A549 (cell line): ENCODE measurements around the gene SDE2. TPM values are rescaled to one million over a fixed set of nuclear protein-coding genes. Genes with fewer than 3 reads are reported as not detected.
"Not testable (repeated sequence)": the region's sequence is repeated elsewhere in the genome, so short reads cannot be mapped to it uniquely, and the experiment has no call there.

ENCODE experiments used
- ATAC-seq, 2 experiments: fragments of 200-7000 bp in 1 of 2; fragments of >200 bp in 1 of 2; cut with Nextera tagmentation in 1 of 2; cut with Tn5 transposase in 1 of 2; 3 replicates each; pipeline versions ENCODE4 v1.8.0 to v1.9.1; 2018 to 2020; ENCODE audit warnings: mild to moderate bottlenecking in 1 of 2, moderate library complexity in 1 of 2
- CTCF ChIA-PET: fragments of 300-600 bp; sonication (Branson Sonifier 250); formaldehyde crosslinking; extraction: SDS; loops from one replicate; lab custom pipeline; 2021; ENCODE audit warnings: antibody characterized with exemption, inconsistent platforms; lab: Yijun Ruan, JAX
- POLR2A ChIA-PET: fragments of 350-600 bp; formaldehyde crosslinking; extraction: SDS; loops from one replicate; lab custom pipeline; 2021; ENCODE audit warnings: antibody characterized with exemption, inconsistent platforms; lab: Yijun Ruan, JAX
- DNase-seq, 2 experiments: peaks; one replicate each; pipeline versions ENCODE4 v3.0.0 to v3.0.0-alpha.2; 2011 to 2016; ENCODE audit warnings: low read depth in 1 of 2, low spot score in 1 of 2
- FAIRE-seq: peaks from 2 replicates; lab custom pipeline; 2011; peaks lifted over from hg19 to GRCh38; lab: Jason Lieb, UNC
- H3K27ac ChIP-seq, 2 experiments: fragments of >200 bp; sonication (Bioruptor Twin); formaldehyde crosslinking; 3 replicates each; pipeline ENCODE4 v1.5.1; 2016 to 2017
- H3K4me1 ChIP-seq: fragments of >200 bp; sonication (Bioruptor Twin); formaldehyde crosslinking; 3 replicates; pipeline ENCODE4 v1.6.1; 2016
- H3K4me2 ChIP-seq: fragments of >200 bp; sonication (Bioruptor Twin); formaldehyde crosslinking; 3 replicates; pipeline ENCODE4 v1.6.1; 2016
- H3K4me3 ChIP-seq: fragments of >200 bp; sonication (Bioruptor Twin); formaldehyde crosslinking; 3 replicates; pipeline ENCODE4 v1.5.1; 2016
- H3K9me3 ChIP-seq: fragments of >200 bp; sonication (Bioruptor Twin); formaldehyde crosslinking; 3 replicates; pipeline ENCODE4 v1.6.1; 2016
- CHD4 ChIP-seq: fragments of 200-600 bp; sonication (generic); IDR thresholded peaks from 2 replicates; pipeline ENCODE4 v1.6.1; 2016; ENCODE audit warnings: antibody characterized with exemption, mild to moderate bottlenecking, borderline replicate concordance
- EHMT2 ChIP-seq: fragments of 200-600 bp; sonication (generic); IDR thresholded peaks from 2 replicates; pipeline ENCODE4 v1.6.1; 2016; ENCODE audit warnings: antibody characterized with exemption, low read depth, mild to moderate bottlenecking, moderate library complexity
- ESRRA ChIP-seq: fragments of 150-350 bp; IDR thresholded peaks from 2 replicates; pipeline ENCODE4 v1.6.1; 2014; ENCODE audit warnings: mild to moderate bottlenecking, low read length, borderline replicate concordance
- GATA3 ChIP-seq: IDR thresholded peaks from 2 replicates; pipeline ENCODE4 v1.6.1; 2012; ENCODE audit warnings: borderline replicate concordance
- HDAC2 ChIP-seq: fragments of 200-600 bp; sonication (generic); IDR thresholded peaks from 2 replicates; pipeline ENCODE4 v1.6.1; 2016
- HEYL ChIP-seq: fragments of 250-450 bp; sonication (Bioruptor Pico); IDR thresholded peaks from 2 replicates; pipeline ENCODE4 v1.8.0; 2021; ENCODE audit warnings: mild to moderate bottlenecking, moderate library complexity
- KDM5A ChIP-seq: fragments of 200-600 bp; sonication (generic); IDR thresholded peaks from 2 replicates; pipeline ENCODE4 v1.6.1; 2016; ENCODE audit warnings: antibody characterized with exemption, mild to moderate bottlenecking
- MAFK ChIP-seq: fragments of 450-650 bp; IDR thresholded peaks from 2 replicates; pipeline ENCODE4 v1.6.1; 2014; ENCODE audit not compliant: partially characterized antibody
- NPAS2 ChIP-seq: fragments of 250-450 bp; sonication (Bioruptor Pico); IDR thresholded peaks from 2 replicates; pipeline ENCODE4 v1.8.0; 2022; ENCODE audit warnings: mild to moderate bottlenecking, moderate library complexity, borderline replicate concordance
- RAD21 ChIP-seq, 2 experiments: fragments of >200 bp in 1 of 2; sonication (Bioruptor Twin) in 1 of 2; formaldehyde crosslinking in 1 of 2; IDR thresholded peaks in 1 of 2; conservative IDR thresholded peaks in 1 of 2; 2 replicates in 1 of 2; 3 replicates in 1 of 2; pipeline ENCODE4 v1.6.1; 2012 to 2018; ENCODE audit warnings: inconsistent platforms in 1 of 2
- TP53 ChIP-seq: fragments of 250-450 bp; sonication (Bioruptor Pico); IDR thresholded peaks from 2 replicates; pipeline ENCODE4 v1.5.0; 2021; ENCODE audit warnings: mild to moderate bottlenecking, moderate library complexity
- WGBS: methylation state at CpG from one replicate; pipeline ENCODE4 v1.1.6; 2017; ENCODE audit errors: missing lambda C conversion rate; 5-methylcytosine and 5-hydroxymethylcytosine counted together
- polyA plus RNA-seq, 4 experiments: library from polyadenylated mRNA; depleted of rRNA in 3 of 4; stranded (reverse); fragments of >200 nt; fragmentation: RNase III in 1 of 4; extraction: RNeasy Plus Mini Kit Qiagen cat#74134 plus additional on column Dnase treatment in 1 of 4; gene quantifications; 2 replicates in 3 of 4; 3 replicates in 1 of 4; pipeline ENCODE4 v1.2.3, GENCODE V29; 2011 to 2017
- TF ChIP-seq, protein P1 (sequence below): fragments of 250-450 bp; sonication (Bioruptor Pico); IDR thresholded peaks from 2 replicates; pipeline ENCODE4 v1.5.0; 2021; ENCODE audit warnings: mild to moderate bottlenecking, moderate library complexity, borderline replicate concordance
- TF ChIP-seq, protein P2 (sequence below): fragments of 450-650 bp; IDR thresholded peaks from 2 replicates; pipeline ENCODE4 v1.6.1; 2014; ENCODE audit warnings: antibody characterized with exemption
- TF ChIP-seq, protein P3 (sequence below): fragments of >200 bp; sonication (Bioruptor Twin); formaldehyde crosslinking; IDR thresholded peaks from 3 replicates; pipeline ENCODE4 v1.6.1; 2016

The SDE2 gene
- polyA plus RNA-seq, 2 of the 4 experiments (the other 2 are of a cell fraction), result 9.2 to 24.8 TPM

DNA sequence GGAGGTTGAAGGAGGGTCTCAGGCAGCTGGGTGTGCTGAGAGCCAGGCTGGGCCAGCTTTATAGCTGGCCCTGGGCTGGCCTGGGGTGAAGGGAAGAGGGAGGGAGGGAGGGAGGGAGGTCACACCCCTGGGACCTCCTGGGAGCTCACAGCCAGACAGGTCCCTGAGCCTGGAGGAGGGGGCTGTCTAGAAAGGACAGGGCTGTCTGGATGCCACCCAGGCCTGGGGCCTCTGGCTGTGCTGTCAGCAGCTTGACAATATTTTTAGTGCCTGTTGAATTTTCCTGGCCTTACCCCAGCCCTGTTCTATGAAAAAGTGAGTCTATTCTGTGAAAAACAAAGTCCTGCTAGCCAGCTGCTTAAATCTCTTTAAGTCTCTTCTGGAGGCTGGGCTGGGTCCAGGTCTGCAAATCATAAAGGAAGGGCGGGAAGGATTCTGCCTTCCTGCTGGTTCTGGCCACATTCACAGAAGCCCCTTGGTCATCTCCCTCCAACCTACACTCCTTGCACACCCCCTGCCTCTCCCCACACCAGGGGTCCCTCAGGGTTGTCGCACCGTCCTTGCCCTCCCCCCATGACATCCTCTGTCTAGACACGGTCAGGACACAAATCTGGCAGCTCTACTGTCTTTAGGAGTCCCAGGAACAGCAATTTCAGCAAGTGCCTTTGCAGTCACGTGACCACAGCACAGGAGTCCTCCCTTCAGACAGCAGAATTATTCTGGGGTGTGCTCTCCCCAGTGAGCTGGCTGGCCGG, 57.8 kb downstream of the SDE2 start, which contains the start of gene LEFTY2:
Gene LEFTY2, minus strand, starts transcription at position 34 of the 755 bp plus-strand sequence. CDS start 80 bp downstream, outside the sequence.
- Histone ChIP-seq H3K9me3 (no peaks in the 10 kb centered on the region), H3K27ac (no peak within 1 kb of the TSS), H3K4me1 (no peaks in the 10 kb centered on the region)
- ATAC-seq, result peak; percentile 6 to 29; a peak in 3 of 6 replicates
- ChIA-PET POLR2A (no interaction called here), CTCF (interaction anchor here (1.5 to 2.3 kb wide), 2 partner anchors 30 to 34 kb away, joined by 4 to 8 read pairs; no protein-coding TSS in a partner anchor)
- DNase-seq, result no peak
- WGBS, result 76% methylated on average over 6 of the region's 6 CpGs
- FAIRE-seq, result no peak
- TF ChIP-seq, protein P1, sequence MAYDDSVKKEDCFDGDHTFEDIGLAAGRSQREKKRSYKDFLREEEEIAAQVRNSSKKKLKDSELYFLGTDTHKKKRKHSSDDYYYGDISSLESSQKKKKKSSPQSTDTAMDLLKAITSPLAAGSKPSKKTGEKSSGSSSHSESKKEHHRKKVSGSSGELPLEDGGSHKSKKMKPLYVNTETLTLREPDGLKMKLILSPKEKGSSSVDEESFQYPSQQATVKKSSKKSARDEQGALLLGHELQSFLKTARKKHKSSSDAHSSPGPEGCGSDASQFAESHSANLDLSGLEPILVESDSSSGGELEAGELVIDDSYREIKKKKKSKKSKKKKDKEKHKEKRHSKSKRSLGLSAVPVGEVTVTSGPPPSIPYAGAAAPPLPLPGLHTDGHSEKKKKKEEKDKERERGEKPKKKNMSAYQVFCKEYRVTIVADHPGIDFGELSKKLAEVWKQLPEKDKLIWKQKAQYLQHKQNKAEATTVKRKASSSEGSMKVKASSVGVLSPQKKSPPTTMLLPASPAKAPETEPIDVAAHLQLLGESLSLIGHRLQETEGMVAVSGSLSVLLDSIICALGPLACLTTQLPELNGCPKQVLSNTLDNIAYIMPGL (CRISPR knock-in tag), result no peak
- TF ChIP-seq, protein P2, sequence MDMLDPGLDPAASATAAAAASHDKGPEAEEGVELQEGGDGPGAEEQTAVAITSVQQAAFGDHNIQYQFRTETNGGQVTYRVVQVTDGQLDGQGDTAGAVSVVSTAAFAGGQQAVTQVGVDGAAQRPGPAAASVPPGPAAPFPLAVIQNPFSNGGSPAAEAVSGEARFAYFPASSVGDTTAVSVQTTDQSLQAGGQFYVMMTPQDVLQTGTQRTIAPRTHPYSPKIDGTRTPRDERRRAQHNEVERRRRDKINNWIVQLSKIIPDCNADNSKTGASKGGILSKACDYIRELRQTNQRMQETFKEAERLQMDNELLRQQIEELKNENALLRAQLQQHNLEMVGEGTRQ, result peak; percentile 68
- TF ChIP-seq, all 56 proteins: peak for 1
- H3K4me3 ChIP-seq, result no peak within 1 kb of the TSS
- H3K4me2 ChIP-seq, result no peak within 1 kb of the TSS

DNA sequence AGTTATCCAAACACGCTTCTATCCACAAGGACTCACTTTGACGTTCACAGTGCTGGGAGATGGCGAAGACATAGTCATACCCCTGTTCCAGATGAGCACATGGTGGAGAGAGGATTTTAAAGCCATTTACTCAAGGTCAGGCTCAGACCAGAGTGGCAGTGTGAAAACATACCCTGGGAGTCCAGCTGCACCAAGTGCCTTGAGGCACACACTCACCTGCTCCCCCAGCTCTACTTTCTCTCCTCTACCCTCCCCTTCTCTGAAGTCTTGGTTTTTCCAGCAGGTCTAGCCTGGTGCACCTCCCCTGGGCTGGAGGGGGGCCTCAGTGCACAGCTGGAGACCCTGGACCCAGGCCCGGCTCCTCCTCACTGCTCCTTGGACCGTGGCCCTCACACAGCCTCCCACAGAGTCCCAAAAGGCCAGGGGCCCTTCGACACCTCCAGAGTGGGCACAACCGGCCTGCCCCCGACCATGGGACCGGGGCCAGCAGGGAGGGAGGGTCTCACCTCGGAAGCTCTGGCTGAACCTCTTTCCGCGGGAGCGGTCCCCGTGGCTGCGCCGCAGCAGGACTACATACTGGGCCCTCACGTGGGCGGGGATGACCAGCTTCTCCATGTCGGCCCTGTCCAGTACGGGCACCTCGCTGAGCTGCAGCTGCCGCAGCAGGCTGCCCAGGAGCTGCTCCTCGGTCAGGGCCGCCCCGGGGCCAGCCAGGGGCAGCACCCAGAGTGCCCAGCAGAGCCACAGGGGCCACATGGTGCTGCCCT, 58.6 kb downstream of the SDE2 start:
- no peaks in the 10 kb centered on the region for H3K9me3 ChIP-seq
- POLR2A ChIA-PET, result no interaction called here
- 79% methylated on average over 12 of the region's 25 CpGs for WGBS
- no peak overlapping the region for H3K27ac ChIP-seq
- TF ChIP-seq HDAC2 (no peak), ESRRA (no peak), EHMT2 (no peak), KDM5A (no peak), MAFK (no peak), NPAS2 (CRISPR knock-in tag) (no peak), CHD4 (no peak), GATA3 (no peak), RAD21 (conservative IDR thresholded peaks at IDR 0.05 in 1 of 2, IDR thresholded peaks at IDR 0.05 in 1 of 2) (no peak), TP53 (CRISPR knock-in tag) (no peak), HEYL (no peak)
- TF ChIP-seq, protein P3, sequence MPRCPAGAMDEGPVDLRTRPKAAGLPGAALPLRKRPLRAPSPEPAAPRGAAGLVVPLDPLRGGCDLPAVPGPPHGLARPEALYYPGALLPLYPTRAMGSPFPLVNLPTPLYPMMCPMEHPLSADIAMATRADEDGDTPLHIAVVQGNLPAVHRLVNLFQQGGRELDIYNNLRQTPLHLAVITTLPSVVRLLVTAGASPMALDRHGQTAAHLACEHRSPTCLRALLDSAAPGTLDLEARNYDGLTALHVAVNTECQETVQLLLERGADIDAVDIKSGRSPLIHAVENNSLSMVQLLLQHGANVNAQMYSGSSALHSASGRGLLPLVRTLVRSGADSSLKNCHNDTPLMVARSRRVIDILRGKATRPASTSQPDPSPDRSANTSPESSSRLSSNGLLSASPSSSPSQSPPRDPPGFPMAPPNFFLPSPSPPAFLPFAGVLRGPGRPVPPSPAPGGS, result no peak
- TF ChIP-seq, all 56 proteins: peak for 0
- Histone ChIP-seq H3K4me3 (no peak overlapping the region), H3K4me2 (no peak overlapping the region), H3K4me1 (no peaks in the 10 kb centered on the region)
- ATAC-seq (peak in 1 of 2 experiments; percentile 22; a peak in 3 of 6 replicates), FAIRE-seq (no peak), DNase-seq (no peak)
- CTCF ChIA-PET, result interaction anchor here (1.5 to 2.3 kb wide), 2 partner anchors 29 to 35 kb away, joined by 4 to 8 read pairs; no protein-coding TSS in a partner anchor

DNA sequence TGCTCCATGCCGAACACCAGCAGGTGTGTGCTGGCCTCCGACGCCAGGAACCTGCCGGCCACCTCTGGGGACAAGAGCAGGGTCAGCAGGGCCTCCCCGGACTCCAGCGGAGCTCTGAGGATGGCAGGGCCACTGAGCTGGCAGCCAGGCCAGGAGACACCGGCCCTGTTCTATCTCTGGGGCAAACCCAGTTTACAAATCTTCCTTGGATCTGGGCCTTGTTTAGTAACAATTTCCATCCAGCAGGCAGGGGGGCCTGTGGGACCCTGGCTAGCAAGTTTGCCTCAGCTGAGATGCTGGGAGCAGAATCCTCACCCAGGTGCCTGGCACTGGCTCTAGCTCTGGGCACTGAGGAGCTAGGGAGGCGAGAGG, 59.2 kb downstream of the SDE2 start:
- FAIRE-seq, ATAC-seq, H3K4me3 ChIP-seq, DNase-seq, H3K4me1 ChIP-seq, H3K4me2 ChIP-seq, POLR2A ChIA-PET, H3K9me3 ChIP-seq, H3K27ac ChIP-seq: not testable (repeated sequence)
- CTCF ChIA-PET, result interaction anchor here (1.5 to 2.3 kb wide), 2 partner anchors 29 to 35 kb away, joined by 4 to 8 read pairs; no protein-coding TSS in a partner anchor
- WGBS, result 86% methylated on average over 7 of the region's 8 CpGs

DNA sequence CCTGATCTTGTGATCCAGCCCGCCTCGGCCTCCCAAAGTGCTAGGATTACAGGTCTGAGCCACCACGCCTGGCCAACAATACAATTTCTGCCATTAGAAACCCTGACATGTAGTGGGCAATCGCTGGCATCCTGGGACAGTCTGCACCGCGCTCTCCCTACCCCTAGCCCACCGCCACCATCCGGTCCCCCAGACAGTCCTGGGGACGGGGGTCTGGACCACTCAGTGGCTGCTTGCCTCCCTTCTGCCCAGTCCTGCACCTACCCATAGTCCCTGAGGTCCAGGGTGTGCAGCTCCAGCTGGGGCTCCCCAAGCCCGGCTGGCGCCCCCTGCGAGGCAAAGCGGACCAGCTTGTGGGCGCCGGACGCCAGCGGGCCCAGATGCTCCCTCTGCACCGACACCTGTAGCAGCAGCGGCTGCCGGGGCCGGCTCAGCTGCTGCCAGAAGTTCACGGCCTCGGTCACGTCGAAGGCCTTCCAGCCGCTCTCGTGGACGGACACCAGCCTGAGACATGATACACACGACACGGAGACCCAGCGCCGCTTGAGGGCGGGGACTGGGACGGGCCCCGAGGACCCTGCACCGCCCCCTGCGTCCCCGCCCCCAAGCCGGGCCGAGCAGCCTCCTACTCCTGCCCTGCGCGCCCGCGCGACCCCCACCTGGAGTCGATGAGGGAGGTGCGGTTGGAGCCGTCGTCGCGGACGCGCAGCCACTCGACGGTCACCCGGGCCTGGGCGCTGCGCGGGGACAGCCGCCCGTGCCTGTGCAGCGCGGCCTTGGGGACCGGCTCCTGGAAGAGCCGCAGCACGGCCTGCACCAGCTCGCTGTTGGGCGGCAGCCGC, 59.8 kb downstream of the SDE2 start:
- H3K4me2 ChIP-seq, POLR2A ChIA-PET, H3K27ac ChIP-seq, ATAC-seq, H3K4me1 ChIP-seq, FAIRE-seq, H3K9me3 ChIP-seq, DNase-seq, H3K4me3 ChIP-seq: not testable (repeated sequence)
- CTCF ChIA-PET, result interaction anchor here (0.9 to 2.3 kb wide), 5 partner anchors 10 to 621 kb away, joined by 3 to 8 read pairs (median 4); no protein-coding TSS in a partner anchor
- WGBS, result 78% methylated on average over 9 of the region's 69 CpGs
